Measurements from ENCODE around the gene ZDHHC16.

GRCh38 chr10:97465982-97466381 is 20.0 kb downstream of the ZDHHC16 start:
- no peak for TF ChIP-seq POLR2A (IDR thresholded peaks at IDR 0.05)
- TF ChIP-seq, protein P1, sequence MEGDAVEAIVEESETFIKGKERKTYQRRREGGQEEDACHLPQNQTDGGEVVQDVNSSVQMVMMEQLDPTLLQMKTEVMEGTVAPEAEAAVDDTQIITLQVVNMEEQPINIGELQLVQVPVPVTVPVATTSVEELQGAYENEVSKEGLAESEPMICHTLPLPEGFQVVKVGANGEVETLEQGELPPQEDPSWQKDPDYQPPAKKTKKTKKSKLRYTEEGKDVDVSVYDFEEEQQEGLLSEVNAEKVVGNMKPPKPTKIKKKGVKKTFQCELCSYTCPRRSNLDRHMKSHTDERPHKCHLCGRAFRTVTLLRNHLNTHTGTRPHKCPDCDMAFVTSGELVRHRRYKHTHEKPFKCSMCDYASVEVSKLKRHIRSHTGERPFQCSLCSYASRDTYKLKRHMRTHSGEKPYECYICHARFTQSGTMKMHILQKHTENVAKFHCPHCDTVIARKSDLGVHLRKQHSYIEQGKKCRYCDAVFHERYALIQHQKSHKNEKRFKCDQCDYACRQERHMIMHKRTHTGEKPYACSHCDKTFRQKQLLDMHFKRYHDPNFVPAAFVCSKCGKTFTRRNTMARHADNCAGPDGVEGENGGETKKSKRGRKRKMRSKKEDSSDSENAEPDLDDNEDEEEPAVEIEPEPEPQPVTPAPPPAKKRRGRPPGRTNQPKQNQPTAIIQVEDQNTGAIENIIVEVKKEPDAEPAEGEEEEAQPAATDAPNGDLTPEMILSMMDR (IDR thresholded peaks at IDR 0.05 in 4 of 5, conservative IDR thresholded peaks at IDR 0.05 in 1 of 5) = no peak
